CD4-positive, alpha-beta memory T cell (primary cell): ENCODE measurements around the gene PLVAP. TPM values are rescaled to one million over a fixed set of nuclear protein-coding genes. Genes with fewer than 3 reads are reported as not detected.
A peak's percentile ranks its signal among the peaks of the same experiment; 100 is the strongest.

Experiments used
- CTCF ChIA-PET: fragments of 350-600 bp; sonication (Branson Sonifier 250); formaldehyde crosslinking; loops from one replicate; lab custom pipeline; 2021; ENCODE audit warnings: inconsistent platforms; ENCODE audit not compliant: partially characterized antibody; lab: Charles Lee
- POLR2A ChIA-PET: fragments of 350-600 bp; sonication (Branson Sonifier 250); formaldehyde crosslinking; loops from one replicate; lab custom pipeline; 2021; ENCODE audit not compliant: partially characterized antibody; lab: Charles Lee
- DNase-seq, 5 donors: peaks; one replicate each; pipeline versions ENCODE4 v3.0.0 to v3.0.0-alpha.2; 2020 to 2022; ENCODE audit warnings: mixed read lengths in 1 of 5
- H3K27ac ChIP-seq: one replicate; pipeline ENCODE4 v1.7.0; 2013; ENCODE audit warnings: low read depth, low read length
- H3K27me3 ChIP-seq: 2 replicates; pipeline ENCODE4 v1.7.0; 2013; ENCODE audit warnings: mild to moderate bottlenecking, low read length, moderate library complexity; ENCODE audit not compliant: insufficient read depth
- H3K36me3 ChIP-seq: 2 replicates; pipeline ENCODE4 v1.7.0; 2013; ENCODE audit warnings: mild to moderate bottlenecking, low read length, moderate library complexity; ENCODE audit not compliant: insufficient read depth
- H3K4me1 ChIP-seq: 2 replicates; pipeline ENCODE4 v1.7.0; 2013; ENCODE audit warnings: mild to moderate bottlenecking, low read length, moderate library complexity; ENCODE audit not compliant: insufficient read depth
- H3K4me3 ChIP-seq, 2 donors: one replicate each; pipeline ENCODE4 v1.7.0; 2013; ENCODE audit warnings: low read length in 2 of 2, mild to moderate bottlenecking in 1 of 2
- H3K9me3 ChIP-seq, 2 donors: one replicate each; pipeline ENCODE4 v1.7.0; 2013; ENCODE audit warnings: low read length in 2 of 2, control low read depth in 1 of 2; ENCODE audit not compliant: control insufficient read depth in 1 of 2
- H3K27ac Mint-ChIP-seq, 7 donors: one replicate each; pipeline ENCODE4 v1.8.0; 2020 to 2021; ENCODE audit warnings: mixed read lengths in 7 of 7, mild to moderate bottlenecking in 6 of 7, inconsistent platforms in 3 of 7, moderate library complexity in 3 of 7
- H3K27me3 Mint-ChIP-seq, 2 donors: one replicate each; pipeline ENCODE4 v1.8.0; 2020 to 2021; ENCODE audit warnings: mixed read lengths in 2 of 2
- H3K36me3 Mint-ChIP-seq, 2 donors: one replicate each; pipeline ENCODE4 v1.8.0; 2020 to 2021; ENCODE audit warnings: mixed read lengths in 2 of 2, inconsistent platforms in 1 of 2, mild to moderate bottlenecking in 1 of 2
- H3K4me1 Mint-ChIP-seq, 4 donors: one replicate each; pipeline ENCODE4 v1.8.0; 2020 to 2021; ENCODE audit warnings: mixed read lengths in 4 of 4, mild to moderate bottlenecking in 1 of 4
- H3K4me3 Mint-ChIP-seq, 8 donors: one replicate each; pipeline ENCODE4 v1.8.0; 2020 to 2021; ENCODE audit warnings: mixed read lengths in 8 of 8, mild to moderate bottlenecking in 7 of 8, moderate library complexity in 6 of 8, inconsistent platforms in 3 of 8
- H3K9me3 Mint-ChIP-seq, 8 donors: one replicate each; pipeline ENCODE4 v1.8.0; 2020 to 2021; ENCODE audit warnings: mixed read lengths in 8 of 8, mild to moderate bottlenecking in 5 of 8, inconsistent platforms in 3 of 8, moderate library complexity in 1 of 8
- intact Hi-C: fragments of 100-400 bp; cut with micrococcal nuclease; formaldehyde crosslinking; loops from one replicate; pipeline ENCODE4 v1.15.1; 2023
- polyA plus RNA-seq, 2 donors: library from polyadenylated mRNA; unstranded; fragments of 300-500 nt; fragmentation: Illumina TruSeq; gene quantifications; one replicate each; pipeline ENCODE4 v1.2.3, GENCODE V29; 2021
- total RNA-seq, 2 experiments: library from RNA; stranded (reverse); gene quantifications; one replicate each; pipeline ENCODE4 v1.2.3, GENCODE V29; 2021

PLVAP gene
- total and polyA plus RNA-seq, 4 experiments from 2014 or later: 0.23 TPM; not detected in 3

DNA sequence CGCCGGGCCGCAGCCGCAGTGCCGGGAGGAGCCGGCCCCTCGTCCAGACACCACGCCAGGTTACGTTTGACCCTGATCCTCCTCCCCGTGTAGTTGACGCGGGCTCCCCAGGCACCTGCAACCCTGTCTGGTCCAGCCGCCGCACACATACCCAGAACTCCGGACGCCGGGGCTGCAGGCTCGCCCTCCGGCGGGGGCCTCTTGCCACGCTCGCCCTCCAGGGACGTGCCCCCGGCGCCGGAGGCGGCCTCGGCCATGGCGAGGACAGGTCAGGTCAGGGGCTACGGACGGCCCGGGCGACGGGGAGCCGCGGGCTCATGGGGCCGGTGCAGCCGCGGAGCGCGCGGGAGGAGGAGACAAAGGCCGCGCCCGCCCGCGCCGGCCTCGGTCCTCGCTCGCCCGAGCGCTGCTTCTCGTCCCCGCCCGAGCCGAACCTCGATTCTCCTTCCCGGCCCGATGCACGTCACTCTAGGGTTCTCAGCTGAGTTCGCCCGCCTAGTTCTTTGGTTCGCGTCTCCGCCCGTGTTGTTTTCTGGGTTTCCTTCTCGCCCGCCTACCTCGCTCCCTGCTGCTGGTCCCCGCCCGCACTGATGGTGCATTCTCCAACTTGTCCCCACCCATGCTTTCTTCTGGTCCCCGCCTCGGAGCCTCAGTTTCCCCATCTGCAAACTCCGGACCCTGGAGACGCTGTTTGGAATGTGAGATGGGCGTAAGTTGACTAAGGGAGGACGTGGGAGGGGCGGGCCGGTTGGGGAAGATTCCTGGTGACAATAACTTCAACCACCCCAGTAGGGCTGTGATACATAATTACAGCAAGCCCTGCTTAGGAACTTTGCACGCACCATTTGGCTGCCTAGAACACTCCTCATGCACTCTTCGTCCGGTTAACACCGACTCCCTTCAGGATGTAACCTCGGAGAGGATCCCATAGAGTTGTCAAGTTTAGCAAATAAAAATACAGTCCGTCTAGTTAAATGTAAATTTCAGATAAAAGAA is 42.4 kb downstream of the PLVAP start, which contains the start of gene ANO8:
Gene ANO8 (minus strand): TSS at position 442 of the 996 bp plus-strand sequence. CDS start 185 bp downstream, at position 257.
- Histone ChIP-seq H3K4me1 (peaks cover 47% of the 10 kb centered on the region), H3K4me3 (peak within 1 kb of the TSS; percentile 71 to 76), H3K9me3 (no peaks in the 10 kb centered on the region), H3K27ac (peak within 1 kb of the TSS; percentile 71), H3K36me3 (no peaks in the 10 kb centered on the region), H3K27me3 (no peaks in the 10 kb centered on the region)
- CTCF ChIA-PET: interaction anchor here (0.8 to 3.2 kb wide), 7 partner anchors 12 to 55 kb away, joined by 3 to 11 read pairs (median 7); partner anchors contain the start of genes DDA1 and MRPL34
- Mint-ChIP-seq H3K27ac (peak within 1 kb of the TSS; percentile 89 to 97 (median 92)), H3K36me3 (peaks cover 0 to 14% of the 10 kb centered on the region in 2 donors), H3K4me1 (peaks cover 18 to 61% (median 38%) of the 10 kb centered on the region in 4 donors), H3K4me3 (peak within 1 kb of the TSS; percentile 88 to 96 (median 90)), H3K9me3 (peaks cover 0 to 1% (median 0%) of the 10 kb centered on the region in 8 donors), H3K27me3 (no peaks in the 10 kb centered on the region)
- intact Hi-C loops: loop anchor here (1.0 to 5.0 kb wide), 3 partner anchors 42 to 73 kb away; partner anchors contain the start of gene BST2
- POLR2A ChIA-PET: interaction anchor here (0.8 to 5.7 kb wide), 17 partner anchors 9 to 209 kb away, joined by 3 to 64 read pairs (median 5); partner anchors contain the start of genes ABHD8, BABAM1, BST2 and DDA1
- DNase-seq: peak; percentile 94 to 97 (median 96)

GRCh38 chr19:17333611-17334413 is 43.3 kb downstream of the PLVAP start:
- DNase-seq: peak; percentile 58 to 90 (median 69)
- Histone ChIP-seq H3K36me3 (no peaks in the 10 kb centered on the region), H3K4me1 (peaks cover 53% of the 10 kb centered on the region), H3K27me3 (no peaks in the 10 kb centered on the region), H3K27ac (peak overlapping the region; percentile 71), H3K9me3 (no peaks in the 10 kb centered on the region), H3K4me3 (peak overlapping the region; percentile 42 to 76)
- ChIA-PET POLR2A (interaction anchor here (1.0 to 5.7 kb wide), 12 partner anchors 9 to 107 kb away, joined by 3 to 64 read pairs (median 7); partner anchors contain the start of genes ABHD8, BABAM1, DDA1 and MRPL34), CTCF (interaction anchor here (0.5 to 3.2 kb wide), 7 partner anchors 13 to 41 kb away, joined by 3 to 11 read pairs (median 8); partner anchors contain the start of genes DDA1 and MRPL34)
- H3K9me3 Mint-ChIP-seq: peaks cover 0 to 1% (median 0%) of the 10 kb centered on the region in 8 donors
- peaks cover 0 to 14% of the 10 kb centered on the region in 2 donors for H3K36me3 Mint-ChIP-seq
- H3K27me3 Mint-ChIP-seq: no peaks in the 10 kb centered on the region
- H3K27ac Mint-ChIP-seq: peak overlapping the region; percentile 83 to 97 (median 88)
- intact Hi-C loops: loop anchor here (1.0 to 2.0 kb wide), 2 partner anchors 41 to 57 kb away; no protein-coding TSS in a partner anchor
- H3K4me3 Mint-ChIP-seq: peak overlapping the region; percentile 84 to 94 (median 90)
- peaks cover 18 to 63% (median 41%) of the 10 kb centered on the region in 4 donors for H3K4me1 Mint-ChIP-seq

DNA sequence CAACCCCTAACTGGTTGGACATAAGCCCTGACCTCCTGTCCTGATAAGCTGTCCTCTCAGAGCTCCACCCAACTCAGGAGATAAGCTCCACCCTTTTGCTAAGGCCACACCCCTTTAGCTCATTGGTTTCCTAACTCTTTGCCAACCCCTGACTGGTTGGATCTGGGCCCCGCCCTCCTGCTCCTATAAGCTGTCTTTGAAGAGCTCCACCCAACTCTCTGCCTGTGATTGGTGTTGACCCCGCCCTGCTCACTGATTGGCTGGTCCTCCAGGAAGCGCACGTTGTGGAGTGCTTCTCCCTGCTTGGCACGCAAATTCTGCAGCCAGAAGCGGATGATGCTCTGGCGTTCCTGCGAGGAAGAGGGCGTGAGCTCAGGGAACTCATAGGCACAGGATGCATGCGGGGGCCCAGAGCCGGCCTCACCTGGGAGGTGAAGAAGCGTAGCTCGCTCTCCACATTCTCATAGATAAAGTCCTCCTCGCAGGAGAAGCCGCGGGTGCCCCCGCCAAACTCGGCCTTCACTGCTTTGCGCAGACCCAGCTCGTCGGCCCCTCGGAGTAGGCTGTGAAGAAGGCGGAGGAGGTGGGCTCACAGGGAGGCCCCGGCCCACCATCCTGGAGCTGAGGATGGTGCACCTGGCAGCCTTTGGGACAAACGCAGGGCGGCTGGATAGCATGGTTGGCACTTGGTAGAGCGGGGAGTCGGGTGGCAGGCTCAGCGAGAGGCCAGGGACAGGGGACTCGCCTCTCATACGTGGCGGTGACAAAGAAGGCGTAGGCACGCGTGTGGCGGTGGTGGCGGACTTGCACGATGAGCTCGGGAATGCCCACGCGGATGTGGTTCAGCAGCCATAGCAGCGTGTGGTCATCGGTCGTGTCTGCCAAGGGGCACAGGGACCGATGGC is 44.2 kb downstream of the PLVAP start:
- no peaks in the 10 kb centered on the region for H3K27me3 ChIP-seq
- ChIA-PET POLR2A (interaction anchor here (1.0 to 5.7 kb wide), 9 partner anchors 8 to 106 kb away, joined by 3 to 64 read pairs (median 8); partner anchors contain the start of genes ABHD8, BABAM1, DDA1 and MRPL34), CTCF (interaction anchor here (0.5 to 3.2 kb wide), 6 partner anchors 12 to 54 kb away, joined by 3 to 10 read pairs (median 5); partner anchors contain the start of gene DDA1)
- H3K4me1 ChIP-seq: peaks cover 44% of the 10 kb centered on the region
- H3K36me3 ChIP-seq: no peaks in the 10 kb centered on the region
- H3K4me3 ChIP-seq: no peak overlapping the region
- no peaks in the 10 kb centered on the region for H3K27me3 Mint-ChIP-seq
- no peak overlapping the region for H3K27ac ChIP-seq
- peak overlapping the region in 2 of 7 donors; percentile 42 to 74 for H3K27ac Mint-ChIP-seq
- H3K36me3 Mint-ChIP-seq: peaks cover 0 to 14% of the 10 kb centered on the region in 2 donors
- peaks cover 16 to 60% (median 36%) of the 10 kb centered on the region in 4 donors for H3K4me1 Mint-ChIP-seq
- H3K4me3 Mint-ChIP-seq: peak overlapping the region in 6 of 8 donors; percentile 4 to 54 (median 40)
- peak in 2 of 5 donors; percentile 31 to 65 for DNase-seq
- peaks cover 0 to 1% (median 0%) of the 10 kb centered on the region in 8 donors for H3K9me3 Mint-ChIP-seq
- H3K9me3 ChIP-seq: no peaks in the 10 kb centered on the region
- intact Hi-C loops: no loop called here

- peaks cover 41% of the 10 kb centered on the region for H3K4me1 ChIP-seq
- Mint-ChIP-seq H3K27me3 (no peaks in the 10 kb centered on the region), H3K27ac (no peak overlapping the region), H3K4me3 (no peak overlapping the region), H3K36me3 (peaks cover 0 to 9% of the 10 kb centered on the region in 2 donors), H3K9me3 (peaks cover 0 to 1% (median 0%) of the 10 kb centered on the region in 8 donors), H3K4me1 (peaks cover 14 to 54% (median 34%) of the 10 kb centered on the region in 4 donors)
- no peak overlapping the region for H3K27ac ChIP-seq
- DNase-seq: no peak
- ChIA-PET POLR2A (interaction anchor here (1.8 to 5.7 kb wide), 5 partner anchors 8 to 28 kb away, joined by 4 to 64 read pairs (median 8); partner anchors contain the start of genes ABHD8, DDA1 and MRPL34), CTCF (interaction anchor here (1.2 to 2.0 kb wide), 4 partner anchors 13 to 54 kb away, joined by 4 to 10 read pairs (median 5); no protein-coding TSS in a partner anchor)
- H3K36me3 ChIP-seq: no peaks in the 10 kb centered on the region
- intact Hi-C loops: no loop called here
- H3K27me3 ChIP-seq: no peaks in the 10 kb centered on the region
- H3K9me3 ChIP-seq: no peaks in the 10 kb centered on the region
- no peak overlapping the region for H3K4me3 ChIP-seq
These were observed 44.8 kb downstream of the PLVAP start for GRCh38 chr19:17332360-17332676.

- Histone ChIP-seq H3K4me3 (no peak overlapping the region), H3K27me3 (no peaks in the 10 kb centered on the region), H3K36me3 (no peaks in the 10 kb centered on the region), H3K27ac (no peak overlapping the region), H3K4me1 (peaks cover 36% of the 10 kb centered on the region), H3K9me3 (no peaks in the 10 kb centered on the region)
- Mint-ChIP-seq H3K9me3 (peaks cover 0 to 1% (median 0%) of the 10 kb centered on the region in 8 donors), H3K27ac (peak overlapping the region in 2 of 7 donors; percentile 41 to 59), H3K4me1 (peaks cover 11 to 42% (median 26%) of the 10 kb centered on the region in 4 donors), H3K4me3 (peak overlapping the region in 1 of 8 donors; percentile 67), H3K36me3 (peaks cover 0 to 6% of the 10 kb centered on the region in 2 donors), H3K27me3 (no peaks in the 10 kb centered on the region)
- ChIA-PET CTCF (interaction anchor here (1.1 kb wide), 1 partner anchor 14 kb away, joined by 5 read pairs; no protein-coding TSS in a partner anchor), POLR2A (no interaction called here)
- intact Hi-C loops: no loop called here
- no peak for DNase-seq
These were observed 46.0 kb downstream of the PLVAP start for GRCh38 chr19:17331045-17331558.
